ENCODE results near the gene NKAIN4.

- TF ChIP-seq, protein P1, sequence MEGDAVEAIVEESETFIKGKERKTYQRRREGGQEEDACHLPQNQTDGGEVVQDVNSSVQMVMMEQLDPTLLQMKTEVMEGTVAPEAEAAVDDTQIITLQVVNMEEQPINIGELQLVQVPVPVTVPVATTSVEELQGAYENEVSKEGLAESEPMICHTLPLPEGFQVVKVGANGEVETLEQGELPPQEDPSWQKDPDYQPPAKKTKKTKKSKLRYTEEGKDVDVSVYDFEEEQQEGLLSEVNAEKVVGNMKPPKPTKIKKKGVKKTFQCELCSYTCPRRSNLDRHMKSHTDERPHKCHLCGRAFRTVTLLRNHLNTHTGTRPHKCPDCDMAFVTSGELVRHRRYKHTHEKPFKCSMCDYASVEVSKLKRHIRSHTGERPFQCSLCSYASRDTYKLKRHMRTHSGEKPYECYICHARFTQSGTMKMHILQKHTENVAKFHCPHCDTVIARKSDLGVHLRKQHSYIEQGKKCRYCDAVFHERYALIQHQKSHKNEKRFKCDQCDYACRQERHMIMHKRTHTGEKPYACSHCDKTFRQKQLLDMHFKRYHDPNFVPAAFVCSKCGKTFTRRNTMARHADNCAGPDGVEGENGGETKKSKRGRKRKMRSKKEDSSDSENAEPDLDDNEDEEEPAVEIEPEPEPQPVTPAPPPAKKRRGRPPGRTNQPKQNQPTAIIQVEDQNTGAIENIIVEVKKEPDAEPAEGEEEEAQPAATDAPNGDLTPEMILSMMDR (conservative IDR thresholded peaks at IDR 0.05), result no peak
- TF ChIP-seq EZH2 (IDR thresholded peaks at IDR 0.05; ENCODE audit: low read depth), result no peak
Measured at GRCh38 chr20:63259734-63260460, 5.6 kb upstream of the NKAIN4 start.

All from PC-9 (cell line).